Measurements from ENCODE around the gene ZNF407. TPM values are rescaled to one million over a fixed set of nuclear protein-coding genes. Genes with fewer than 3 reads are reported as not detected.
A peak's percentile ranks its signal among the peaks of the same experiment; 100 is the strongest.

Gene ZNF407
- total RNA-seq, 1 donor from 2014 or later, result 16.1 TPM

- no peaks in the 10 kb centered on the region for H3K36me3 ChIP-seq
- H3K27me3 ChIP-seq (ENCODE audit: low read depth), result no peaks in the 10 kb centered on the region
- no peaks in the 10 kb centered on the region for H3K4me1 ChIP-seq
- H3K9me3 ChIP-seq, result no peaks in the 10 kb centered on the region
- intact Hi-C loops (cut with DNase I), result no loop called here
- DNase-seq (no peak), ATAC-seq (no peak)
- no peak overlapping the region for H3K4me3 ChIP-seq
- TF ChIP-seq CTCF (IDR thresholded peaks at IDR 0.05), result no peak
- no peak overlapping the region for H3K27ac ChIP-seq
Observed at GRCh38 chr18:74818516-74819175, 221.0 kb downstream of the ZNF407 start.

- H3K4me1 ChIP-seq, result no peaks in the 10 kb centered on the region
- H3K36me3 ChIP-seq, result no peaks in the 10 kb centered on the region
- H3K27me3 ChIP-seq (ENCODE audit: low read depth), result no peaks in the 10 kb centered on the region
- intact Hi-C loops (cut with DNase I), result no loop called here
- H3K27ac ChIP-seq, result no peak overlapping the region
- H3K9me3 ChIP-seq, result no peaks in the 10 kb centered on the region
- no peak for TF ChIP-seq CTCF (IDR thresholded peaks at IDR 0.05)
- DNase-seq, result no peak
- peak; percentile 38 to 50 for ATAC-seq
- H3K4me3 ChIP-seq, result no peak overlapping the region
Observed at GRCh38 chr18:74819433-74820059, 221.9 kb downstream of the ZNF407 start.

- no peaks in the 10 kb centered on the region for H3K9me3 ChIP-seq
- no peaks in the 10 kb centered on the region for H3K27me3 ChIP-seq (ENCODE audit: low read depth)
- no peak for TF ChIP-seq CTCF (IDR thresholded peaks at IDR 0.05)
- peak in 1 of 2 donors; percentile 68 for ATAC-seq
- intact Hi-C loops (cut with DNase I), result no loop called here
- H3K4me1 ChIP-seq, result no peaks in the 10 kb centered on the region
- H3K27ac ChIP-seq, result no peak overlapping the region
- no peaks in the 10 kb centered on the region for H3K36me3 ChIP-seq
- no peak for DNase-seq
- H3K4me3 ChIP-seq, result no peak overlapping the region
Observed at GRCh38 chr18:74820160-74820780, 222.6 kb downstream of the ZNF407 start.

GRCh38 chr18:74825460-74825859, 227.8 kb downstream of the ZNF407 start:
- intact Hi-C loops (cut with DNase I), result no loop called here
- no peak for TF ChIP-seq CTCF (IDR thresholded peaks at IDR 0.05)
- no peak overlapping the region for H3K27ac ChIP-seq
- no peaks in the 10 kb centered on the region for H3K36me3 ChIP-seq
- H3K27me3 ChIP-seq (ENCODE audit: low read depth), result no peaks in the 10 kb centered on the region
- H3K4me3 ChIP-seq, result no peak overlapping the region
- DNase-seq (no peak), ATAC-seq (no peak)
- H3K4me1 ChIP-seq, result no peaks in the 10 kb centered on the region
- H3K9me3 ChIP-seq, result no peaks in the 10 kb centered on the region

- DNase-seq (no peak), ATAC-seq (no peak)
- intact Hi-C loops (cut with DNase I), result no loop called here
- H3K9me3 ChIP-seq, result no peaks in the 10 kb centered on the region
- no peaks in the 10 kb centered on the region for H3K4me1 ChIP-seq
- H3K4me3 ChIP-seq, result no peak overlapping the region
- no peak for TF ChIP-seq CTCF (IDR thresholded peaks at IDR 0.05)
- H3K27me3 ChIP-seq (ENCODE audit: low read depth), result no peaks in the 10 kb centered on the region
- H3K36me3 ChIP-seq, result no peaks in the 10 kb centered on the region
- no peak overlapping the region for H3K27ac ChIP-seq
Observed at GRCh38 chr18:74826572-74826971, 228.9 kb downstream of the ZNF407 start.
